Activated CD4-positive, alpha-beta T cell treated with anti-CD3 and anti-CD28 coated beads for 4 hours (primary cell): Measurements from ENCODE around the gene NUP210.
"Not testable (repeated sequence)": the region's sequence is repeated elsewhere in the genome, so short reads cannot be mapped to it uniquely, and the experiment has no call there.

ENCODE experiments used
- DNase-seq, 2 donors: peaks; one replicate each; pipeline ENCODE4 v3.0.0-alpha.2; 2020

The NUP210 gene

GRCh38 chr3:13405614-13406013 lies 14.5 kb downstream of the NUP210 start:
- no peak for DNase-seq

- no peak for DNase-seq
Observed at GRCh38 chr3:13404626-13405452, 15.3 kb downstream of the NUP210 start.

GRCh38 chr3:13403847-13404246 lies 16.3 kb downstream of the NUP210 start:
- DNase-seq = no peak

GRCh38 chr3:13403213-13403819 lies 16.8 kb downstream of the NUP210 start:
- no peak for DNase-seq

GRCh38 chr3:13401149-13401548 lies 19.0 kb downstream of the NUP210 start:
- no peak for DNase-seq

- DNase-seq = no peak
Observed at GRCh38 chr3:13400114-13400673, 19.9 kb downstream of the NUP210 start.

GRCh38 chr3:13399603-13400002 lies 20.5 kb downstream of the NUP210 start:
- no peak for DNase-seq

- DNase-seq = no peak
Observed at GRCh38 chr3:13397316-13397715, 22.8 kb downstream of the NUP210 start.

- no peak for DNase-seq
Observed at GRCh38 chr3:13394363-13394762, 25.8 kb downstream of the NUP210 start.

GRCh38 chr3:13393427-13394360 lies 26.4 kb downstream of the NUP210 start:
- DNase-seq = no peak

- DNase-seq = peak; percentile 39 to 41
Observed at GRCh38 chr3:13391308-13391707, 28.8 kb downstream of the NUP210 start.

GRCh38 chr3:13389378-13389777 lies 30.7 kb downstream of the NUP210 start:
- DNase-seq = no peak

- DNase-seq = no peak
Observed at GRCh38 chr3:13388816-13389215, 31.3 kb downstream of the NUP210 start.

GRCh38 chr3:13385373-13385965 lies 34.7 kb downstream of the NUP210 start:
- DNase-seq = no peak

GRCh38 chr3:13380971-13381370 lies 39.2 kb downstream of the NUP210 start:
- DNase-seq = no peak

GRCh38 chr3:13379201-13379830 lies 40.8 kb downstream of the NUP210 start:
- DNase-seq = no peak

- DNase-seq = no peak
Observed at GRCh38 chr3:13378155-13378554, 42.0 kb downstream of the NUP210 start.

GRCh38 chr3:13377741-13378140 lies 42.4 kb downstream of the NUP210 start:
- DNase-seq = not testable (repeated sequence)

GRCh38 chr3:13377021-13377420 lies 43.1 kb downstream of the NUP210 start:
- DNase-seq = no peak

GRCh38 chr3:13376091-13376490 lies 44.0 kb downstream of the NUP210 start:
- no peak for DNase-seq

GRCh38 chr3:13375464-13375863 lies 44.7 kb downstream of the NUP210 start:
- DNase-seq = no peak

- DNase-seq = no peak
Observed at GRCh38 chr3:13373975-13374586, 46.0 kb downstream of the NUP210 start.
